Measurements from ENCODE around the gene FUT7.
"Not testable (repeated sequence)": the region's sequence is repeated elsewhere in the genome, so short reads cannot be mapped to it uniquely, and the experiment has no call there.

FUT7 gene

GRCh38 chr9:137017791-137018497, 13.9 kb downstream of the FUT7 start:
- no peak for DNase-seq (ENCODE audit: low spot score)

GRCh38 chr9:137017071-137017470, 14.8 kb downstream of the FUT7 start:
- DNase-seq (ENCODE audit: low spot score) = no peak

- no peak for DNase-seq (ENCODE audit: low spot score)
Measured at GRCh38 chr9:137016436-137016835, 15.5 kb downstream of the FUT7 start.

- DNase-seq (ENCODE audit: low spot score) = no peak
Measured at GRCh38 chr9:137015976-137016375, 15.9 kb downstream of the FUT7 start.

- no peak for DNase-seq (ENCODE audit: low spot score)
Measured at GRCh38 chr9:137015540-137015930, 16.4 kb downstream of the FUT7 start.

- DNase-seq (ENCODE audit: low spot score) = no peak
Measured at GRCh38 chr9:137014776-137015539, 16.9 kb downstream of the FUT7 start.

- DNase-seq (ENCODE audit: low spot score) = no peak
Measured at GRCh38 chr9:137014166-137014565, 17.7 kb downstream of the FUT7 start.

GRCh38 chr9:137013571-137013940, 18.3 kb downstream of the FUT7 start:
- DNase-seq (ENCODE audit: low spot score) = no peak

GRCh38 chr9:137012694-137013570, 19.0 kb downstream of the FUT7 start:
- no peak for DNase-seq (ENCODE audit: low spot score)

- no peak for DNase-seq (ENCODE audit: low spot score)
Measured at GRCh38 chr9:137011907-137012675, 19.8 kb downstream of the FUT7 start.

- DNase-seq (ENCODE audit: low spot score) = no peak
Measured at GRCh38 chr9:137011156-137011555, 20.7 kb downstream of the FUT7 start.

GRCh38 chr9:137009938-137010732, 21.8 kb downstream of the FUT7 start:
- DNase-seq (ENCODE audit: low spot score) = no peak

GRCh38 chr9:137009217-137009616, 22.7 kb downstream of the FUT7 start:
- DNase-seq (ENCODE audit: low spot score) = no peak

GRCh38 chr9:137008312-137008711, 23.6 kb downstream of the FUT7 start:
- no peak for DNase-seq (ENCODE audit: low spot score)

- no peak for DNase-seq (ENCODE audit: low spot score)
Measured at GRCh38 chr9:137007816-137008270, 24.0 kb downstream of the FUT7 start.

GRCh38 chr9:137007108-137007815, 24.6 kb downstream of the FUT7 start:
- DNase-seq (ENCODE audit: low spot score) = no peak

GRCh38 chr9:137006116-137007003, 25.5 kb downstream of the FUT7 start:
- DNase-seq (ENCODE audit: low spot score) = no peak

GRCh38 chr9:137004285-137004684, 27.6 kb downstream of the FUT7 start:
- not testable (repeated sequence) for DNase-seq (ENCODE audit: low spot score)

- DNase-seq (ENCODE audit: low spot score) = no peak
Measured at GRCh38 chr9:137002646-137003041, 29.2 kb downstream of the FUT7 start.
